ENCODE data around the gene POT1. TPM values are rescaled to one million over a fixed set of nuclear protein-coding genes. Genes with fewer than 3 reads are reported as not detected.

POT1 gene
- total RNA-seq, 2 donors from 2014 or later: 27.3 to 27.8 TPM

GRCh38 chr7:124813994-124814798 lies 115.4 kb downstream of the POT1 start:
- Mint-ChIP-seq H3K4me1 (ENCODE audit: low read depth in 2 of 2) (no peaks in the 10 kb centered on the region), H3K36me3 (no peaks in the 10 kb centered on the region), H3K9me3 (no peaks in the 10 kb centered on the region), H3K27ac (no peak overlapping the region), H3K4me3 (no peak overlapping the region), H3K27me3 (peaks cover 4 to 16% of the 10 kb centered on the region in 2 donors)
- no peak for ATAC-seq
- DNase-seq (ENCODE audit: low spot score): no peak

GRCh38 chr7:124812764-124813163 lies 116.9 kb downstream of the POT1 start:
- Mint-ChIP-seq H3K27ac (no peak overlapping the region), H3K4me3 (no peak overlapping the region), H3K4me1 (ENCODE audit: low read depth in 2 of 2) (no peaks in the 10 kb centered on the region), H3K9me3 (no peaks in the 10 kb centered on the region), H3K27me3 (peaks cover 4 to 16% of the 10 kb centered on the region in 2 donors), H3K36me3 (no peaks in the 10 kb centered on the region)
- no peak for DNase-seq (ENCODE audit: low spot score)
- ATAC-seq: no peak

GRCh38 chr7:124811341-124811740 lies 118.3 kb downstream of the POT1 start:
- DNase-seq (ENCODE audit: low spot score) (no peak), ATAC-seq (no peak)
- Mint-ChIP-seq H3K36me3 (no peaks in the 10 kb centered on the region), H3K4me3 (no peak overlapping the region), H3K27ac (no peak overlapping the region), H3K27me3 (peaks cover 4 to 16% of the 10 kb centered on the region in 2 donors), H3K4me1 (ENCODE audit: low read depth in 2 of 2) (no peaks in the 10 kb centered on the region), H3K9me3 (no peaks in the 10 kb centered on the region)

GRCh38 chr7:124810605-124811004 lies 119.0 kb downstream of the POT1 start:
- Mint-ChIP-seq H3K4me1 (ENCODE audit: low read depth in 2 of 2) (no peaks in the 10 kb centered on the region), H3K4me3 (no peak overlapping the region), H3K36me3 (no peaks in the 10 kb centered on the region), H3K9me3 (no peaks in the 10 kb centered on the region), H3K27me3 (peaks cover 4 to 16% of the 10 kb centered on the region in 2 donors), H3K27ac (no peak overlapping the region)
- ATAC-seq (no peak), DNase-seq (ENCODE audit: low spot score) (no peak)

GRCh38 chr7:124808206-124808605 lies 121.4 kb downstream of the POT1 start:
- H3K36me3 Mint-ChIP-seq: no peaks in the 10 kb centered on the region
- H3K4me3 Mint-ChIP-seq: no peak overlapping the region
- DNase-seq (ENCODE audit: low spot score) (no peak), ATAC-seq (no peak)
- H3K9me3 Mint-ChIP-seq: no peaks in the 10 kb centered on the region
- H3K27me3 Mint-ChIP-seq: peaks cover 4 to 11% of the 10 kb centered on the region in 2 donors
- H3K27ac Mint-ChIP-seq: no peak overlapping the region
- H3K4me1 Mint-ChIP-seq (ENCODE audit: low read depth in 2 of 2): no peaks in the 10 kb centered on the region

- DNase-seq (ENCODE audit: low spot score) (no peak), ATAC-seq (no peak)
- Mint-ChIP-seq H3K27ac (no peak overlapping the region), H3K27me3 (peaks cover 7 to 8% of the 10 kb centered on the region in 2 donors), H3K36me3 (peaks cover 2% of the 10 kb centered on the region), H3K4me3 (no peak overlapping the region), H3K9me3 (no peaks in the 10 kb centered on the region), H3K4me1 (ENCODE audit: low read depth in 2 of 2) (no peaks in the 10 kb centered on the region)
Observed at GRCh38 chr7:124801330-124801895, 128.2 kb downstream of the POT1 start.

- peaks cover 7 to 8% of the 10 kb centered on the region in 2 donors for H3K27me3 Mint-ChIP-seq
- H3K9me3 Mint-ChIP-seq: peaks cover 6% of the 10 kb centered on the region
- ATAC-seq (no peak), DNase-seq (ENCODE audit: low spot score) (no peak)
- no peaks in the 10 kb centered on the region for H3K4me1 Mint-ChIP-seq (ENCODE audit: low read depth in 2 of 2)
- H3K36me3 Mint-ChIP-seq: peaks cover 6% of the 10 kb centered on the region
- H3K27ac Mint-ChIP-seq: no peak overlapping the region
- H3K4me3 Mint-ChIP-seq: no peak overlapping the region
Observed at GRCh38 chr7:124800386-124800785, 129.2 kb downstream of the POT1 start.

GRCh38 chr7:124799448-124799847 lies 130.2 kb downstream of the POT1 start:
- Mint-ChIP-seq H3K4me1 (ENCODE audit: low read depth in 2 of 2) (no peaks in the 10 kb centered on the region), H3K27me3 (peaks cover 7 to 8% of the 10 kb centered on the region in 2 donors), H3K4me3 (no peak overlapping the region), H3K36me3 (peaks cover 6% of the 10 kb centered on the region), H3K9me3 (peaks cover 6% of the 10 kb centered on the region), H3K27ac (no peak overlapping the region)
- DNase-seq (ENCODE audit: low spot score) (no peak), ATAC-seq (no peak)

GRCh38 chr7:124796771-124797170 lies 132.9 kb downstream of the POT1 start:
- Mint-ChIP-seq H3K27ac (no peak overlapping the region), H3K4me3 (no peak overlapping the region), H3K4me1 (ENCODE audit: low read depth in 2 of 2) (no peaks in the 10 kb centered on the region), H3K36me3 (peaks cover 6% of the 10 kb centered on the region), H3K27me3 (peaks cover 12 to 13% of the 10 kb centered on the region in 2 donors), H3K9me3 (peaks cover 14% of the 10 kb centered on the region)
- no peak for DNase-seq (ENCODE audit: low spot score)
- ATAC-seq: no peak

GRCh38 chr7:124792696-124793095 lies 136.9 kb downstream of the POT1 start:
- Mint-ChIP-seq H3K9me3 (peaks cover 14% of the 10 kb centered on the region), H3K36me3 (peaks cover 6% of the 10 kb centered on the region), H3K4me3 (no peak overlapping the region), H3K27me3 (peaks cover 16 to 27% of the 10 kb centered on the region in 2 donors), H3K4me1 (ENCODE audit: low read depth in 2 of 2) (no peaks in the 10 kb centered on the region), H3K27ac (no peak overlapping the region)
- no peak for ATAC-seq
- DNase-seq (ENCODE audit: low spot score): no peak

- ATAC-seq: no peak
- H3K4me1 Mint-ChIP-seq (ENCODE audit: low read depth in 2 of 2): no peaks in the 10 kb centered on the region
- no peak overlapping the region for H3K27ac Mint-ChIP-seq
- peaks cover 16 to 27% of the 10 kb centered on the region in 2 donors for H3K27me3 Mint-ChIP-seq
- no peak for DNase-seq (ENCODE audit: low spot score)
- H3K36me3 Mint-ChIP-seq: peaks cover 6% of the 10 kb centered on the region
- peaks cover 14% of the 10 kb centered on the region for H3K9me3 Mint-ChIP-seq
- no peak overlapping the region for H3K4me3 Mint-ChIP-seq
Observed at GRCh38 chr7:124792002-124792401, 137.6 kb downstream of the POT1 start.

GRCh38 chr7:124791426-124791825 lies 138.2 kb downstream of the POT1 start:
- ATAC-seq (no peak), DNase-seq (ENCODE audit: low spot score) (no peak)
- peaks cover 16 to 27% of the 10 kb centered on the region in 2 donors for H3K27me3 Mint-ChIP-seq
- H3K4me3 Mint-ChIP-seq: no peak overlapping the region
- H3K4me1 Mint-ChIP-seq (ENCODE audit: low read depth in 2 of 2): no peaks in the 10 kb centered on the region
- peaks cover 14% of the 10 kb centered on the region for H3K9me3 Mint-ChIP-seq
- peaks cover 5% of the 10 kb centered on the region for H3K36me3 Mint-ChIP-seq
- H3K27ac Mint-ChIP-seq: no peak overlapping the region

GRCh38 chr7:124790645-124791044 lies 139.0 kb downstream of the POT1 start:
- Mint-ChIP-seq H3K27ac (no peak overlapping the region), H3K4me1 (ENCODE audit: low read depth in 2 of 2) (no peaks in the 10 kb centered on the region), H3K4me3 (no peak overlapping the region), H3K36me3 (no peaks in the 10 kb centered on the region), H3K27me3 (peaks cover 16 to 27% of the 10 kb centered on the region in 2 donors), H3K9me3 (peaks cover 8% of the 10 kb centered on the region)
- DNase-seq (ENCODE audit: low spot score): no peak
- ATAC-seq: no peak

GRCh38 chr7:124785994-124786393 lies 143.6 kb downstream of the POT1 start:
- no peak for ATAC-seq
- H3K36me3 Mint-ChIP-seq: no peaks in the 10 kb centered on the region
- H3K27me3 Mint-ChIP-seq: peaks cover 2 to 11% of the 10 kb centered on the region in 2 donors
- no peaks in the 10 kb centered on the region for H3K4me1 Mint-ChIP-seq (ENCODE audit: low read depth in 2 of 2)
- H3K27ac Mint-ChIP-seq: no peak overlapping the region
- no peaks in the 10 kb centered on the region for H3K9me3 Mint-ChIP-seq
- no peak for DNase-seq (ENCODE audit: low spot score)
- no peak overlapping the region for H3K4me3 Mint-ChIP-seq
